ENCODE results near the gene EXOC3L4.

EXOC3L4 gene

DNA sequence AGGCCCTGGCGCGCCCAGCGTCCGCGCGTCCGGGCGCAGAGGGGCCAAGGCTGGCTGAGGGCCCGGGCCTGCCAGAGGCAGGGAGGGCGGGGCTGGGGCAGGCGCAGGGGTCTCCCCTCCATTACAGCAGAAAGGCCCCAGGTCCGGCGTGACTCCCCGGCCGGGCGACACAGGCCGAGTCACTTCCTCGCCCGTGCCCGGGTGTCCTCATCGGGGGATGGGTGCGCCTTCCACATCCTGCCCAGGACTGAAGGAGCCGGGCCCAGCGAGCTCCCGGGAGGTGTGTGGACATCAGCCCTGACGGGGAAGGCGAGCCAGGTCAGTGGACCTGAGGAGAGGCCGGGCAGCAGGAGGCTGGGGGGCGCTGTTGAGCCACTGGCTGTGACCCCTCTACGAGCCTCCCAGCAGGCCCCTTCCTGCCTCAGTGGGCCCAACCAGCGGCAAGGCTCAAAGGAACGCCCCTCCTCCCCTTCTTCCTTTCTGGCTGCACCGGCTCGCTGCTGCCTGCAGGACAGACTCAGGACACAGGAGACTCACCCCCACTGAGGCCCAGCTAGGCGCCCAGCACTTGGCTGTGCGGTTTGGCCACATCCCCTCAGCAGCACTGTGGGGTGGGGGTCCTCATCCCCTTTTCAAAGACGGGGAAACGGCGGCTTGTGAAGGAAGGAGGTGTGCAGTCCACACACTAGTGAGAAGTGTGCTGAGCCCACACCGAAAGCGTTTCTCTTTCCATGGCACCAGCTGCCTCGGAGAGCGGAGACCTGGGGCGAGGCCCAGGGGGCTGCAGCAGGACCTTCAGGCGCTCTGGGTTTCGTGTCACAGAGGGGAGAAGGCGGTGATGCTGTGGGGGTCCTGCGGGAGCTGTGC is 29.3 kb downstream of the EXOC3L4 start:
- ATAC-seq = no peak
- TF ChIP-seq TCF4 (CRISPR knock-in tag; IDR thresholded peaks at IDR 0.05; ENCODE audit: borderline replicate concordance) (no peak), RARB (CRISPR knock-in tag; IDR thresholded peaks at IDR 0.05) (no peak), PPARA (CRISPR knock-in tag; IDR thresholded peaks at IDR 0.05; ENCODE audit: borderline replicate concordance) (no peak), ESRRG (CRISPR knock-in tag; IDR thresholded peaks at IDR 0.05) (no peak), TOX (CRISPR knock-in tag; IDR thresholded peaks at IDR 0.05; ENCODE audit: borderline replicate concordance) (no peak), PATZ1 (CRISPR knock-in tag; IDR thresholded peaks at IDR 0.05; ENCODE audit: borderline replicate concordance) (no peak), ZFP30 (CRISPR knock-in tag; IDR thresholded peaks at IDR 0.05) (no peak), ISL1 (CRISPR knock-in tag; IDR thresholded peaks at IDR 0.05) (no peak), CSDC2 (CRISPR knock-in tag; IDR thresholded peaks at IDR 0.05) (no peak), GLIS3 (CRISPR knock-in tag; IDR thresholded peaks at IDR 0.05) (no peak)
- TF ChIP-seq, protein P1, sequence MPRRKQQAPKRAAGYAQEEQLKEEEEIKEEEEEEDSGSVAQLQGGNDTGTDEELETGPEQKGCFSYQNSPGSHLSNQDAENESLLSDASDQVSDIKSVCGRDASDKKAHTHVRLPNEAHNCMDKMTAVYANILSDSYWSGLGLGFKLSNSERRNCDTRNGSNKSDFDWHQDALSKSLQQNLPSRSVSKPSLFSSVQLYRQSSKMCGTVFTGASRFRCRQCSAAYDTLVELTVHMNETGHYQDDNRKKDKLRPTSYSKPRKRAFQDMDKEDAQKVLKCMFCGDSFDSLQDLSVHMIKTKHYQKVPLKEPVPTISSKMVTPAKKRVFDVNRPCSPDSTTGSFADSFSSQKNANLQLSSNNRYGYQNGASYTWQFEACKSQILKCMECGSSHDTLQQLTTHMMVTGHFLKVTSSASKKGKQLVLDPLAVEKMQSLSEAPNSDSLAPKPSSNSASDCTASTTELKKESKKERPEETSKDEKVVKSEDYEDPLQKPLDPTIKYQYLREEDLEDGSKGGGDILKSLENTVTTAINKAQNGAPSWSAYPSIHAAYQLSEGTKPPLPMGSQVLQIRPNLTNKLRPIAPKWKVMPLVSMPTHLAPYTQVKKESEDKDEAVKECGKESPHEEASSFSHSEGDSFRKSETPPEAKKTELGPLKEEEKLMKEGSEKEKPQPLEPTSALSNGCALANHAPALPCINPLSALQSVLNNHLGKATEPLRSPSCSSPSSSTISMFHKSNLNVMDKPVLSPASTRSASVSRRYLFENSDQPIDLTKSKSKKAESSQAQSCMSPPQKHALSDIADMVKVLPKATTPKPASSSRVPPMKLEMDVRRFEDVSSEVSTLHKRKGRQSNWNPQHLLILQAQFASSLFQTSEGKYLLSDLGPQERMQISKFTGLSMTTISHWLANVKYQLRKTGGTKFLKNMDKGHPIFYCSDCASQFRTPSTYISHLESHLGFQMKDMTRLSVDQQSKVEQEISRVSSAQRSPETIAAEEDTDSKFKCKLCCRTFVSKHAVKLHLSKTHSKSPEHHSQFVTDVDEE (CRISPR knock-in tag; IDR thresholded peaks at IDR 0.05) = no peak

DNA sequence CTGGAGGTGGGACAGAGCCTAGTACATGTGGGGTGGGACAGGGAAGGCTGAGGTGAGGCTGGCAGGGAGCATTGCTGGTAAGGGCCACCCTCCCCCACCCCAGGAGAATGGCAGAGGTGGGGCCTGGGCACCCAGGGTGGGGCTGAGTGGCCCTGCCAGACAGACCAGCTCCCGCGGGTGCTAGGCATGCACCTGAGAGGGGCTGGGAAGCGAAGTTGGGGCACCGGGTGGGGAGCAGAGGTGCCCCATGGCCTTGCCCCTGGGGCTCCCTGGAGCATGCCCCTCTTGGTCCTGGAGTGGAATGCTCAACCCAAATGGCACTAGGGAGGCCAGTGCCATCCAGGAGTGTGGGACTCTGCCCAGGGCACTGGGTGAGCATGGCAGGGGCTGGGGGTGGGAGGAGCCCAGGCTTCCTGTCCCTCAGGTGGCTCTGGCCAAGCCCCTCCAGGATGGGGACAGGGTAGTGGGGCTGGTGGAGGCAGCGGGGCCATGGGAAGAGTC is 30.0 kb downstream of the EXOC3L4 start:
- TF ChIP-seq, protein P2, sequence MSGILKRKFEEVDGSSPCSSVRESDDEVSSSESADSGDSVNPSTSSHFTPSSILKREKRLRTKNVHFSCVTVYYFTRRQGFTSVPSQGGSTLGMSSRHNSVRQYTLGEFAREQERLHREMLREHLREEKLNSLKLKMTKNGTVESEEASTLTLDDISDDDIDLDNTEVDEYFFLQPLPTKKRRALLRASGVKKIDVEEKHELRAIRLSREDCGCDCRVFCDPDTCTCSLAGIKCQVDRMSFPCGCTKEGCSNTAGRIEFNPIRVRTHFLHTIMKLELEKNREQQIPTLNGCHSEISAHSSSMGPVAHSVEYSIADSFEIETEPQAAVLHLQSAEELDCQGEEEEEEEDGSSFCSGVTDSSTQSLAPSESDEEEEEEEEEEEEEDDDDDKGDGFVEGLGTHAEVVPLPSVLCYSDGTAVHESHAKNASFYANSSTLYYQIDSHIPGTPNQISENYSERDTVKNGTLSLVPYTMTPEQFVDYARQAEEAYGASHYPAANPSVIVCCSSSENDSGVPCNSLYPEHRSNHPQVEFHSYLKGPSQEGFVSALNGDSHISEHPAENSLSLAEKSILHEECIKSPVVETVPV (CRISPR knock-in tag; IDR thresholded peaks at IDR 0.05) = no peak
- TF ChIP-seq TOX (CRISPR knock-in tag; IDR thresholded peaks at IDR 0.05; ENCODE audit: borderline replicate concordance) (no peak), PATZ1 (CRISPR knock-in tag; IDR thresholded peaks at IDR 0.05; ENCODE audit: borderline replicate concordance) (no peak), OSR1 (CRISPR knock-in tag; IDR thresholded peaks at IDR 0.05) (no peak), ZNF70 (CRISPR knock-in tag; IDR thresholded peaks at IDR 0.05) (no peak), PPARA (CRISPR knock-in tag; IDR thresholded peaks at IDR 0.05; ENCODE audit: borderline replicate concordance) (no peak), ZFP3 (CRISPR knock-in tag; IDR thresholded peaks at IDR 0.05) (no peak), ZFP30 (CRISPR knock-in tag; IDR thresholded peaks at IDR 0.05) (no peak), ESRRG (CRISPR knock-in tag; IDR thresholded peaks at IDR 0.05) (no peak), BACH2 (CRISPR knock-in tag; IDR thresholded peaks at IDR 0.05; ENCODE audit: borderline replicate concordance) (no peak), ARNTL (CRISPR knock-in tag; IDR thresholded peaks at IDR 0.05; ENCODE audit: borderline replicate concordance, low read depth) (no peak), ZNF8 (CRISPR knock-in tag; IDR thresholded peaks at IDR 0.05) (no peak), ZNF565 (CRISPR knock-in tag; conservative IDR thresholded peaks at IDR 0.05; ENCODE audit: low read depth) (no peak), ZC3H10 (CRISPR knock-in tag; IDR thresholded peaks at IDR 0.05) (no peak), ISL1 (CRISPR knock-in tag; IDR thresholded peaks at IDR 0.05) (no peak), GLIS3 (CRISPR knock-in tag; IDR thresholded peaks at IDR 0.05) (no peak), SNAI2 (CRISPR knock-in tag; IDR thresholded peaks at IDR 0.05) (no peak), CREB5 (CRISPR knock-in tag; IDR thresholded peaks at IDR 0.05; ENCODE audit: low read depth) (no peak)
- TF ChIP-seq, protein P1 (CRISPR knock-in tag; IDR thresholded peaks at IDR 0.05) = no peak
- ATAC-seq = no peak
